Upper lobe of left lung (tissue), 4 donors: ENCODE measurements around the gene MGLL.

Experiments used
- CTCF ChIP-seq, 6 experiments: fragments of 450-650 bp in 4 of 6; fragments of 200-600 bp in 2 of 6; sonication (generic) in 2 of 6; IDR thresholded peaks; one replicate each; pipeline ENCODE4 v1.5.1; 2016 to 2019; ENCODE audit warnings: antibody characterized with exemption in 6 of 6
- POLR2AphosphoS5 ChIP-seq, 2 donors: sonication (generic); formaldehyde crosslinking; IDR thresholded peaks; one replicate each; pipeline ENCODE4 v1.5.1; 2017; ENCODE audit warnings: antibody characterized with exemption in 2 of 2

GRCh38 chr3:127780536-127781400 lies 41.5 kb downstream of the MGLL start:
- TF ChIP-seq CTCF (IDR thresholded peaks at IDR 0.05) (no peak), POLR2AphosphoS5 (IDR thresholded peaks at IDR 0.05) (no peak)
